Measurements from ENCODE around the gene TBX2. TPM values are rescaled to one million over a fixed set of nuclear protein-coding genes. Genes with fewer than 3 reads are reported as not detected.

The TBX2 gene
- total and polyA plus RNA-seq, 2 of the 13 experiments (the other 11 are each of a cell fraction or from before 2014, with no cell fraction given): 2.8 to 15.3 TPM

DNA sequence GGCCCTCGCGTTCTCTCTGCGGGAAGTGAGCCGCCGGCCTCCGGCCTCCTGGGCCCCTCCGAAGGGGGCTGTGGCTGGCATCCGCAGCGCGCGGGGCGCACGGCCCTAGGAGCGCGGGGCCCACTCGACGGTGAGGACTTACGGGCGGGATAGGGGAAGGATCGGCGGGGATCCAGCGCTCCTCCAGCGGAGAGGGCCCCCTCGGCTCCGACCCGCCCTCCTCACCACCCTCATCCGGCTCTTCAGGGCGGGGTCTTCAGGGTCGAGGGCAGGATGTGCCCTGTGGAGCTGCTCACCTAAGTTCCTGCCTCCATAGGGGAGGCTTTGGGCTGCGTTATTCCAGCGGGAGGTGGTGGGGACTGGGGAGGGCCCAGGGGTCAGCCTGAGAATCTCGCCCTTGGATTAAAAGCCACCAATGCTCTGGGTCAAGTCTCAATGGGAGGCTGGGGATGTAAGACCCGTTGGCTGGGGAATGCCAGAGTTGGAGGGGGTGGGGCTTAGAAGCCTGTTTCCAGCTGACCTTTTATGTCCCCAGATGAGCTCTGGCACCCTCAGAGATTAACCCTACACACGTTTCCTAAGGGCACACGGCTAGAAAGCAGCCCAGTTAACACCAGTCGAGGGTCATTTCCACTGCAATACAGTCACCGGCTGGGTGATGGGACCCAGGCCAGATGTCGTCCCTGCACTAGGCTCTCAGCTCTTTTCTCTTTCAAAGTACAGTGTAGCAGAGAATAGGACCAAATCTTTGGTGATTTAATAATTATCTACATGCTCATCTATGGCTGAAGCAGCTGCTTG is 13.4 kb downstream of the TBX2 start (continued):
- TF ChIP-seq, protein P1, sequence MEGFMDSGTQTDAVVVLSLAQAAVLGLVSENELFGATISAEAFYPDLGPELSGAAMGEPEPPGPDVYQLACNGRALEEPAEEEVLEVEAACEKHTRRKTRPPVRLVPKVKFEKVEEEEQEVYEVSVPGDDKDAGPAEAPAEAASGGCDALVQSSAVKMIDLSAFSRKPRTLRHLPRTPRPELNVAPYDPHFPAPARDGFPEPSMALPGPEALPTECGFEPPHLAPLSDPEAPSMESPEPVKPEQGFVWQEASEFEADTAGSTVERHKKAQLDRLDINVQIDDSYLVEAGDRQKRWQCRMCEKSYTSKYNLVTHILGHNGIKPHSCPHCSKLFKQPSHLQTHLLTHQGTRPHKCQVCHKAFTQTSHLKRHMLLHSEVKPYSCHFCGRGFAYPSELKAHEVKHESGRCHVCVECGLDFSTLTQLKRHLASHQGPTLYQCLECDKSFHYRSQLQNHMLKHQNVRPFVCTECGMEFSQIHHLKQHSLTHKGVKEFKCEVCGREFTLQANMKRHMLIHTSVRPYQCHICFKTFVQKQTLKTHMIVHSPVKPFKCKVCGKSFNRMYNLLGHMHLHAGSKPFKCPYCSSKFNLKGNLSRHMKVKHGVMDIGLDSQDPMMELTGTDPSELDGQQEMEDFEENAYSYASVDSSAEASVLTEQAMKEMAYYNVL (CRISPR knock-in tag; IDR thresholded peaks at IDR 0.05; ENCODE audit: borderline replicate concordance): 0 out of 2 replicates have a peak, but pooled peaks have one; percentile 28
- TF ChIP-seq ZC3H4 (CRISPR knock-in tag; IDR thresholded peaks at IDR 0.05; ENCODE audit: borderline replicate concordance): peak; percentile 59; the same call in 1 of the 2 replicates
- TF ChIP-seq, protein P2, sequence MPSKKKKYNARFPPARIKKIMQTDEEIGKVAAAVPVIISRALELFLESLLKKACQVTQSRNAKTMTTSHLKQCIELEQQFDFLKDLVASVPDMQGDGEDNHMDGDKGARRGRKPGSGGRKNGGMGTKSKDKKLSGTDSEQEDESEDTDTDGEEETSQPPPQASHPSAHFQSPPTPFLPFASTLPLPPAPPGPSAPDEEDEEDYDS (CRISPR knock-in tag; IDR thresholded peaks at IDR 0.05): peak; percentile 12; the same call in 1 of the 2 replicates
- no peak for TF ChIP-seq STAT5B (CRISPR knock-in tag; IDR thresholded peaks at IDR 0.05)
- TF ChIP-seq ZFP90 (CRISPR knock-in tag; IDR thresholded peaks at IDR 0.05; ENCODE audit: borderline replicate concordance): 0 out of 2 replicates have a peak, but pooled peaks have one; percentile 56
- no peak for TF ChIP-seq ZC3H13 (CRISPR knock-in tag; IDR thresholded peaks at IDR 0.05)
- peak; percentile 75 for TF ChIP-seq GFI1 (CRISPR knock-in tag; IDR thresholded peaks at IDR 0.05; ENCODE audit: borderline replicate concordance)
- TF ChIP-seq, protein P3, sequence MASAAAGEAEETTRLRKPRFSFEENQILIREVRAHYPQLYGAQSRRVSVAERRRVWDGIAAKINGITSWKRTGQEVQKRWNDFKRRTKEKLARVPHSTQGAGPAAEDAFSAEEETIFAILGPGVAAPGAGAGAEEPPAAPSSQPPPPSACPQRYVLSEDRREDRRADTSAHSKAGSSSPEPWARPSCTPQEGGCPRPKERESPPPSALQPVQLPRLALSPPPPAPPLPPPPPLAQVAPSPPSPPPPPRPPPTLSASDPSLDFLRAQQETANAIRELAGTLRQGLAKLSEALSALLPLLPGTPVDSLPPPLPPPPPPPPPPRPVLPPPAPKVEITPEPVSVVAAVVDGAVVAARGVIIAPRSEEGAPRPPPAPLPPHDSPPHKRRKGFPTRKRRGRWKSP (CRISPR knock-in tag; IDR thresholded peaks at IDR 0.05): 0 out of 2 replicates have a peak, but pooled peaks have one; percentile 10
- 0 out of 2 replicates have a peak, but pooled peaks have one; percentile 15 for TF ChIP-seq HIVEP1 (CRISPR knock-in tag; IDR thresholded peaks at IDR 0.05)
- TF ChIP-seq TBX2 (CRISPR knock-in tag; IDR thresholded peaks at IDR 0.05; ENCODE audit: borderline replicate concordance): 0 out of 2 replicates have a peak, but pooled peaks have one; percentile 25
- TF ChIP-seq ZNF501 (CRISPR knock-in tag; IDR thresholded peaks at IDR 0.05): peak; percentile 2; the same call in 1 of the 2 replicates
- peak; percentile 55; the same call in 1 of the 2 replicates for TF ChIP-seq PHF21A (CRISPR knock-in tag; IDR thresholded peaks at IDR 0.05)
- no peak for TF ChIP-seq TP53 (CRISPR knock-in tag; conservative IDR thresholded peaks at IDR 0.05)
- TF ChIP-seq, protein P4, sequence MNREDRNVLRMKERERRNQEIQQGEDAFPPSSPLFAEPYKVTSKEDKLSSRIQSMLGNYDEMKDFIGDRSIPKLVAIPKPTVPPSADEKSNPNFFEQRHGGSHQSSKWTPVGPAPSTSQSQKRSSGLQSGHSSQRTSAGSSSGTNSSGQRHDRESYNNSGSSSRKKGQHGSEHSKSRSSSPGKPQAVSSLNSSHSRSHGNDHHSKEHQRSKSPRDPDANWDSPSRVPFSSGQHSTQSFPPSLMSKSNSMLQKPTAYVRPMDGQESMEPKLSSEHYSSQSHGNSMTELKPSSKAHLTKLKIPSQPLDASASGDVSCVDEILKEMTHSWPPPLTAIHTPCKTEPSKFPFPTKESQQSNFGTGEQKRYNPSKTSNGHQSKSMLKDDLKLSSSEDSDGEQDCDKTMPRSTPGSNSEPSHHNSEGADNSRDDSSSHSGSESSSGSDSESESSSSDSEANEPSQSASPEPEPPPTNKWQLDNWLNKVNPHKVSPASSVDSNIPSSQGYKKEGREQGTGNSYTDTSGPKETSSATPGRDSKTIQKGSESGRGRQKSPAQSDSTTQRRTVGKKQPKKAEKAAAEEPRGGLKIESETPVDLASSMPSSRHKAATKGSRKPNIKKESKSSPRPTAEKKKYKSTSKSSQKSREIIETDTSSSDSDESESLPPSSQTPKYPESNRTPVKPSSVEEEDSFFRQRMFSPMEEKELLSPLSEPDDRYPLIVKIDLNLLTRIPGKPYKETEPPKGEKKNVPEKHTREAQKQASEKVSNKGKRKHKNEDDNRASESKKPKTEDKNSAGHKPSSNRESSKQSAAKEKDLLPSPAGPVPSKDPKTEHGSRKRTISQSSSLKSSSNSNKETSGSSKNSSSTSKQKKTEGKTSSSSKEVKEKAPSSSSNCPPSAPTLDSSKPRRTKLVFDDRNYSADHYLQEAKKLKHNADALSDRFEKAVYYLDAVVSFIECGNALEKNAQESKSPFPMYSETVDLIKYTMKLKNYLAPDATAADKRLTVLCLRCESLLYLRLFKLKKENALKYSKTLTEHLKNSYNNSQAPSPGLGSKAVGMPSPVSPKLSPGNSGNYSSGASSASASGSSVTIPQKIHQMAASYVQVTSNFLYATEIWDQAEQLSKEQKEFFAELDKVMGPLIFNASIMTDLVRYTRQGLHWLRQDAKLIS (CRISPR knock-in tag; IDR thresholded peaks at IDR 0.05): no peak
- TF ChIP-seq ZSCAN9 (CRISPR knock-in tag; IDR thresholded peaks at IDR 0.05; ENCODE audit: borderline replicate concordance): no peak
